ENCODE measurements around the gene SIPA1L2. TPM values are rescaled to one million over a fixed set of nuclear protein-coding genes. Genes with fewer than 3 reads are reported as not detected.
"Not testable (repeated sequence)": the region's sequence is repeated elsewhere in the genome, so short reads cannot be mapped to it uniquely, and the experiment has no call there.

The SIPA1L2 gene
- total RNA-seq, 3 donors from 2014 or later = 78.7 to 94.4 (median 79.0) TPM

GRCh38 chr1:232613752-232614381 lies 16.1 kb downstream of the SIPA1L2 start:
- no peak for TF ChIP-seq CTCF (IDR thresholded peaks at IDR 0.05)
- no peak for DNase-seq
- Histone ChIP-seq H3K4me3 (no peak overlapping the region), H3K9me3 (no peaks in the 10 kb centered on the region), H3K36me3 (ENCODE audit: low read depth) (no peaks in the 10 kb centered on the region), H3K4me1 (ENCODE audit: low read depth) (peaks cover 22% of the 10 kb centered on the region)
- intact Hi-C loops (cut with DNase I, micrococcal nuclease) = no loop called here
- ATAC-seq = peak; percentile 23

- intact Hi-C loops (cut with DNase I, micrococcal nuclease); H3K9me3 ChIP-seq; ATAC-seq; H3K36me3 ChIP-seq (ENCODE audit: low read depth); DNase-seq; H3K4me3 ChIP-seq: not testable (repeated sequence)
- H3K4me1 ChIP-seq (ENCODE audit: low read depth) = peaks cover 21% of the 10 kb centered on the region
These were observed 17.1 kb downstream of the SIPA1L2 start for GRCh38 chr1:232612836-232613235.

GRCh38 chr1:232611834-232612233 lies 18.1 kb downstream of the SIPA1L2 start:
- DNase-seq = no peak
- TF ChIP-seq CTCF (IDR thresholded peaks at IDR 0.05) = no peak
- intact Hi-C loops (cut with DNase I, micrococcal nuclease) = no loop called here
- Histone ChIP-seq H3K4me1 (ENCODE audit: low read depth) (peaks cover 15% of the 10 kb centered on the region), H3K4me3 (no peak overlapping the region), H3K36me3 (ENCODE audit: low read depth) (no peaks in the 10 kb centered on the region), H3K9me3 (no peaks in the 10 kb centered on the region)
- peak; percentile 53 for ATAC-seq

GRCh38 chr1:232610902-232611745 lies 18.8 kb downstream of the SIPA1L2 start:
- ATAC-seq; H3K36me3 ChIP-seq (ENCODE audit: low read depth); DNase-seq; H3K9me3 ChIP-seq; intact Hi-C loops (cut with DNase I, micrococcal nuclease); H3K4me3 ChIP-seq: not testable (repeated sequence)
- H3K4me1 ChIP-seq (ENCODE audit: low read depth) = peaks cover 14% of the 10 kb centered on the region

GRCh38 chr1:232610192-232610901 lies 19.6 kb downstream of the SIPA1L2 start:
- no peaks in the 10 kb centered on the region for H3K36me3 ChIP-seq (ENCODE audit: low read depth)
- DNase-seq = no peak
- no peak for TF ChIP-seq CTCF (IDR thresholded peaks at IDR 0.05)
- intact Hi-C loops (cut with DNase I, micrococcal nuclease) = no loop called here
- H3K4me3 ChIP-seq = no peak overlapping the region
- H3K9me3 ChIP-seq = no peaks in the 10 kb centered on the region
- peaks cover 14% of the 10 kb centered on the region for H3K4me1 ChIP-seq (ENCODE audit: low read depth)
- peak; percentile 27 for ATAC-seq

GRCh38 chr1:232608427-232608826 lies 21.5 kb downstream of the SIPA1L2 start:
- no peak for TF ChIP-seq CTCF (IDR thresholded peaks at IDR 0.05)
- Histone ChIP-seq H3K4me1 (ENCODE audit: low read depth) (peaks cover under 1% of the 10 kb centered on the region), H3K9me3 (no peaks in the 10 kb centered on the region), H3K4me3 (no peak overlapping the region), H3K36me3 (ENCODE audit: low read depth) (no peaks in the 10 kb centered on the region)
- DNase-seq = no peak
- no peak for ATAC-seq
- intact Hi-C loops (cut with DNase I, micrococcal nuclease) = no loop called here

Data from mucosa of descending colon (tissue), 3 donors.